AG04450 (cell line): ENCODE measurements around the gene CFAP99. TPM values are rescaled to one million over a fixed set of nuclear protein-coding genes. Genes with fewer than 3 reads are reported as not detected.
"Not testable (repeated sequence)": the region's sequence is repeated elsewhere in the genome, so short reads cannot be mapped to it uniquely, and the experiment has no call there.

ENCODE experiments used
- CTCF ChIA-PET: fragments of 300-600, 350-600 bp; formaldehyde crosslinking; extraction: SDS; loops from one replicate; lab custom pipeline; 2022; ENCODE audit warnings: antibody characterized with exemption, inconsistent platforms; lab: Charles Lee
- POLR2A ChIA-PET: fragments of 350-600 bp; formaldehyde crosslinking; extraction: SDS; loops from one replicate; lab custom pipeline; 2021; ENCODE audit warnings: antibody characterized with exemption, inconsistent platforms; lab: Yijun Ruan, JAX
- DNase-seq: peaks from one replicate; pipeline ENCODE4 v3.0.0-alpha.2; 2011; ENCODE audit warnings: low read depth, low spot score
- H3K27ac ChIP-seq: one replicate; pipeline ENCODE4 v1.5.1; 2012; ENCODE audit warnings: low read depth, low read length, control low read depth
- H3K27me3 ChIP-seq: one replicate; pipeline ENCODE4 v1.6.0; 2012; ENCODE audit warnings: low read length; ENCODE audit not compliant: control insufficient read depth, insufficient read depth
- H3K4me3 ChIP-seq: 2 replicates; pipeline ENCODE4 v1.5.1; 2011; ENCODE audit warnings: mild to moderate bottlenecking, low read depth, low read length, control low read depth
- H3K9me3 ChIP-seq: 2 replicates; pipeline ENCODE4 v1.5.1; 2012; ENCODE audit warnings: low read length; ENCODE audit not compliant: control insufficient read depth, insufficient read depth
- CTCF ChIP-seq: IDR thresholded peaks from 2 replicates; pipeline ENCODE4 v1.5.1; 2011; ENCODE audit warnings: low read depth, low read length, control low read depth, inconsistent platforms
- polyA plus RNA-seq: library from polyadenylated mRNA; depleted of rRNA; stranded (reverse); fragments of >200 nt; gene quantifications from 2 replicates; pipeline ENCODE4 v1.2.3, GENCODE V29; 2011

Gene CFAP99
- polyA plus RNA-seq, 1 experiment, result not detected

DNA sequence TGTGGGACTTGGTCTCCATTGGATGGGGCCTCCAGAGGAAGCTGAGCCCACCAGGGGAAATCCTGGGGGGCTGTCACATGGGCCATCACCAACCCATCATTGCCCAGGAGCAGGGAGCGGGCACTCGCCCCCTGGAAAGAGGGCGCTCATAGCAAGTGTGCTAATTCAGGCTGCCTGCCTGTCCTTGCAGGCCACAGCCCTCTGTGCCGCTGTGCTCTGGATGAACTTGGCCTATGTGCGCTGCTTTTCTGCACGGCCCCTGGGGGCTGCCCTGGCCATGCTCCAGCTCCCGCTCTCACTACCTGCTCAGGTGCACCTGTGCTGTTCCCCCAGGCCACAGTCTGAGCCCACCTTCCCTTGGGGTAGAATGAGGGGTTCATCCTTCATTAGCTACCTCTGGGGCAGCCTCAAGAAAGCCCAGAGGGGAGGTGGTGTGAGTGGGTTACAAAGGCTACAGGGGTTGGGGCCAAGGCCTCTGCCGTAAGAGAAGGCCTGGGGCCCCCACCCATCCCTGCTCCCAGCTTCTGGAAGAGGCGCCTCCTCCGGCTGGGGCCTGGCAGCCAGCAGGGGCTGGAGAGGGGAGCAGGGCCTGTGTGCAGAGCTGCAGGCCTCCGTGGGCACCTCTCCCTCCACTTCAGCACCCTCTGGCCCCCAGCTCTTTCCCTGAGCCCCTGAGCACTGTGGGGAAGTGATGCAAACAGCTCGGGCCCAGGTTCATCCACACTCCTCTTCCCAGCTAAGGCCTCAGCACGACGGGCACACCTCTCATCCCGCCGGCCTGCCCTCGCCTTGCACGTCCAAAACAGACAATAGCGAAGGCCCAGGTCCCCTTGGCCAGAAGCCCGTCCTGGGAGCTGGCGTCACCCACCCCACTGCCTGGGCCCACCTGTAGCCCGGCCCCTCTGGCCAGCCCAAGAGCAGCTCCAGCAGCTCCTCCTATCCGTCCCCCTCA, 8.9 kb downstream of the CFAP99 start:
- ChIA-PET CTCF (interaction anchor here (0.9 kb wide), 1 partner anchor 528 kb away, joined by 3 read pairs; no protein-coding TSS in a partner anchor), POLR2A (no interaction called here)

GRCh38 chr4:2428496-2429213, 9.9 kb downstream of the CFAP99 start:
- Histone ChIP-seq H3K27ac (no peak overlapping the region), H3K4me3 (no peak overlapping the region), H3K27me3 (peaks cover 5% of the 10 kb centered on the region), H3K9me3 (peaks cover 17% of the 10 kb centered on the region)
- ChIA-PET POLR2A (no interaction called here), CTCF (interaction anchor here (0.9 kb wide), 1 partner anchor 529 kb away, joined by 3 read pairs; no protein-coding TSS in a partner anchor)
- DNase-seq, result no peak
- TF ChIP-seq CTCF, result no peak

More for the DNA sequence above, 8.9 kb downstream of the CFAP99 start:
- TF ChIP-seq CTCF, result no peak
- Histone ChIP-seq H3K4me3 (no peak overlapping the region), H3K27me3 (peaks cover 9% of the 10 kb centered on the region), H3K9me3 (peaks cover 17% of the 10 kb centered on the region), H3K27ac (no peak overlapping the region)
- no peak for DNase-seq

DNA sequence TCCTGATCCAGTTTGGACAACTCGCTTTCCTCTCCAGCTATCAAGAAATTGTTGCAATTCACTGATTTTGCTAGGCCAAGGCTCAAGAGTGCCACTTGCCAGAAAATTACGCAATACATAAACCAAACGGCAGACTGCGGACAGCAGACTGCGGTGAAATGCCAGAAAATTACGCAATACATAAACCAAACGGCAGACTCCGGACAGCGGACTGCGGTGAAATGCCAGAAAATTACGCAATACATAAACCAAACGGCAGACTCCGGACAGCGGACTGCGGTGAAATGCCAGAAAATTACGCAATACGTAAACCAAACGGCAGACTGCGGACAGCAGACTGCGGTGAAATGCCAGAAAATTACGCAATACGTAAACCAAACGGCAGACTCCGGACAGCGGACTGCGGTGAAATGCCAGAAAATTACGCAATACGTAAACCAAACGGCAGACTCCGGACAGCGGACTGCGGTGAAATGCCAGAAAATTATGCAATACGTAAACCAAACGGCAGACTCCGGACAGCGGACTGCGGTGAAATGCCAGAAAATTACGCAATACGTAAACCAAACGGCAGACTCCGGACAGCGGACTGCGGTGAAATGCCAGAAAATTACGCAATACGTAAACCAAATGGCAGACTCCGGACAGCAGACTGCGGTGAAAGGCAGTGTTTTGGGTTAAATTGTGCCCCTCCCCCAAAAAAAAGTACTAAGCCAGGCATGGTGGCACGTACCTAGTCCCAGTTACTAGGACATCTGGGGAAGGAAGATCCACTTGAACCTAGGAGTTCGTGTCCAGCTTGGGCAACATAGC, 11.4 kb downstream of the CFAP99 start:
- Histone ChIP-seq H3K9me3 (peaks cover 17% of the 10 kb centered on the region), H3K27me3 (peaks cover 14% of the 10 kb centered on the region)
- POLR2A ChIA-PET, H3K4me3 ChIP-seq, H3K27ac ChIP-seq, CTCF ChIA-PET: not testable (repeated sequence)
- DNase-seq, result peak; percentile 11

- CTCF ChIA-PET, result interaction anchor here (1.3 kb wide), 1 partner anchor 212 kb away, joined by 5 read pairs; no protein-coding TSS in a partner anchor
- peaks cover 13% of the 10 kb centered on the region for H3K27me3 ChIP-seq
- no peak for TF ChIP-seq CTCF
- peak overlapping the region; percentile 11 for H3K27ac ChIP-seq
- POLR2A ChIA-PET, result no interaction called here
- no peak for DNase-seq
- peaks cover 17% of the 10 kb centered on the region for H3K9me3 ChIP-seq
- no peak overlapping the region for H3K4me3 ChIP-seq
These were observed 13.2 kb downstream of the CFAP99 start for GRCh38 chr4:2432004-2432403.
